OCI-LY1 (cell line): Measurements from ENCODE around the gene NCKAP5L.

Experiments used
- EZH2 ChIP-seq: fragments of 200-600 bp; sonication (generic), shearing (Covaris generic); IDR thresholded peaks from 2 replicates; pipeline ENCODE4 v1.8.0; 2017; ENCODE audit warnings: borderline replicate concordance, mixed run types, mild to moderate bottlenecking, antibody characterized with exemption, low read length, moderate library complexity, mixed read lengths
- TF ChIP-seq, protein P1 (sequence below): fragments of 200-600 bp; sonication (generic), shearing (Covaris generic); IDR thresholded peaks from 2 replicates; pipeline ENCODE4 v1.5.1; 2017; ENCODE audit warnings: mild to moderate bottlenecking, antibody characterized with exemption, low read length, moderate library complexity, mixed read lengths

- TF ChIP-seq, protein P1, sequence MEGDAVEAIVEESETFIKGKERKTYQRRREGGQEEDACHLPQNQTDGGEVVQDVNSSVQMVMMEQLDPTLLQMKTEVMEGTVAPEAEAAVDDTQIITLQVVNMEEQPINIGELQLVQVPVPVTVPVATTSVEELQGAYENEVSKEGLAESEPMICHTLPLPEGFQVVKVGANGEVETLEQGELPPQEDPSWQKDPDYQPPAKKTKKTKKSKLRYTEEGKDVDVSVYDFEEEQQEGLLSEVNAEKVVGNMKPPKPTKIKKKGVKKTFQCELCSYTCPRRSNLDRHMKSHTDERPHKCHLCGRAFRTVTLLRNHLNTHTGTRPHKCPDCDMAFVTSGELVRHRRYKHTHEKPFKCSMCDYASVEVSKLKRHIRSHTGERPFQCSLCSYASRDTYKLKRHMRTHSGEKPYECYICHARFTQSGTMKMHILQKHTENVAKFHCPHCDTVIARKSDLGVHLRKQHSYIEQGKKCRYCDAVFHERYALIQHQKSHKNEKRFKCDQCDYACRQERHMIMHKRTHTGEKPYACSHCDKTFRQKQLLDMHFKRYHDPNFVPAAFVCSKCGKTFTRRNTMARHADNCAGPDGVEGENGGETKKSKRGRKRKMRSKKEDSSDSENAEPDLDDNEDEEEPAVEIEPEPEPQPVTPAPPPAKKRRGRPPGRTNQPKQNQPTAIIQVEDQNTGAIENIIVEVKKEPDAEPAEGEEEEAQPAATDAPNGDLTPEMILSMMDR, result no peak
- TF ChIP-seq EZH2, result no peak
Measured at GRCh38 chr12:49783917-49784676, 44.1 kb downstream of the NCKAP5L start.
